Measurements from ENCODE around the gene HORMAD2.

DNA sequence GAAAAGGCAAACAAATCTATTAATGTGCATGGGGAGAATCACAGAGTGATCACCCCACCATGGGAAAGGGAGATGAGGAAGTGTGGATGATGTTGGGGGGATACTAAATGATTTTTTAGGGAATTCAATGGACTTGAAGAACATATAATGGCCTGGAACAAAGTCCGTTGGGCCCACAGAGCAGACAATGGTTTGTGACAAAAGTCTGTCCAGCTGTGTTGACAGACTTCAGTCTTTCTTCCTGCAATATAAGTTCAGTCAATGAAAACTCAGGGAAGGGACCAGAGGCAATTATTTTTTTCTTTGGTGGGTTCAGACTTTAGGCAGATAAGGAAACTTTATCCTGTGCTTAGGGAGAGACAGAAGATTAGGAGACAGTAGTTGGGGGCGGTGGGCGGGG lies 18.0 kb upstream of the HORMAD2 start:
- TF ChIP-seq CTCF (IDR thresholded peaks at IDR 0.05) (no peak), EP300 (IDR thresholded peaks at IDR 0.05) (no peak)
